ENCODE results near the gene SCYGR6. TPM values are rescaled to one million over a fixed set of nuclear protein-coding genes. Genes with fewer than 3 reads are reported as not detected.
A peak's percentile ranks its signal among the peaks of the same experiment; 100 is the strongest.

The SCYGR6 gene
- total RNA-seq, 2 donors from 2014 or later = not detected

- intact Hi-C loops (cut with DNase I) = no loop called here
- no peak for TF ChIP-seq CTCF (IDR thresholded peaks at IDR 0.05)
- Histone ChIP-seq H3K9me3 (no peaks in the 10 kb centered on the region), H3K4me3 (no peak overlapping the region), H3K4me1 (no peaks in the 10 kb centered on the region), H3K36me3 (no peaks in the 10 kb centered on the region), H3K27ac (no peak overlapping the region), H3K27me3 (no peaks in the 10 kb centered on the region), H3K9ac (ENCODE audit: low read depth in 2 of 2, low read length in 2 of 2) (no peak overlapping the region)
- no peak for DNase-seq
Measured at GRCh38 chr2:227720680-227721079, 3.9 kb downstream of the SCYGR6 start.

DNA sequence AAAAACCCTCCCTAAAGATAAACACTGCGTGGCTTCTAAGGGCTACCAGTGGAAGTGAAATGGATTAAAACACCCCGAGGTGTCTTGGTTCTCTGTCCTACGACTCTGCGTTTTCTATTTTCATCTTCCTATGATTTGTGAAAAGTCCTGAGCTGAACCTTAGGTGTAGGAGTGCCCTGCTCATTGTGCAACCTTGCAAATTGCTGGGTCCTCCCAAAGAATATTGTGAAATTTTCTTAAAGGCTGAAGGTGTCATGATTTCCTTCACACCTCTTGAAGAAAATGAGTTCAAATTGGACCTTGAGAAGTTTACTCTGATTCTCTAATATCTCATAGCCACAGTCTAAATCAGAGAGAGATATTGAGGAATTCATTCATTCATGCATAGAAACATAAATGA is 4.9 kb downstream of the SCYGR6 start:
- Histone ChIP-seq H3K27me3 (no peaks in the 10 kb centered on the region), H3K9ac (ENCODE audit: low read depth in 2 of 2, low read length in 2 of 2) (no peak overlapping the region), H3K9me3 (no peaks in the 10 kb centered on the region), H3K27ac (no peak overlapping the region), H3K36me3 (no peaks in the 10 kb centered on the region), H3K4me1 (no peaks in the 10 kb centered on the region), H3K4me3 (no peak overlapping the region)
- intact Hi-C loops (cut with DNase I) = no loop called here
- TF ChIP-seq CTCF (IDR thresholded peaks at IDR 0.05) = no peak
- DNase-seq = no peak

DNA sequence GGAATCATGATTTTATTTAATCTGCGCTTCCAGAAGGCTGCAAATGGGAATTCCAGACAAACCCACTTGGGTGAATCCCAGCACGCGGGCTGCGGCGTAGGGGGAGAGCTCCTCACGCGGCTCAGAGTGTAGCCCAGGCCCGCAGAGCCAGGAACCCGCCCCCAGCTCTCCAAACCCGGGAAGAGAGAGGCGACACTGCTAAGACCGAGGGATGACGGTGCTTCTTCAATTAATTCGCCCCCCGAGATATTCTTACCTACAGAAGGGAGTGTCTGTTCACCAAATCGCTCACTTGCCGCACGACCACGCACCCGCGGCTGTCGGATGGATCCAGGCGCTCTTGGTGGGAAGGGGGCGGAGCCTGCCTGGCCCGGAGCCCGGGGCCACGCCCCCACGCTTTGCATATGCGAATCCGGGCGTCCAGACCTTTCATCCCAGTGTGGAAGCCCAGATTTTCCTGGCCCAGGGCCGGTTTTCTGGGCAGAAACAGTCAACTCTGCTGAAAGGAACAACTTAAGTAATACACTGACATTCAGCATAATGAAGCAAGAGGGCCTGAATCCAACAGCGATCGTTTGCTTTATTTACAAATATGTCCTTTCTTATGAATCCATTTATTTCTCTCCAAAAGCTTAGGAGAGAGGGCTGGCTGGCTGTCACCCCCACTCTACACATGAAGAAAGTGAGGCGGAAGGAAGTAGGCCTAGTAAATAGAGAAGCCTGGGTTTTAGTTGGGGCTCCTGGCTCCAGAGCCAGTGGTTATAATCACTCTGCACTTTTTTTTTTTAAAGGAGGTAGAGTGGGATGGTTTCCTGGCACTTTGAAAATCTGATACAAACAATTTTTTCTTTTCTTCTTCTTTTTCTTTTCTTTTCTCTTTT is 6.6 kb downstream of the SCYGR6 start, which contains the start of gene SLC19A3:
SLC19A3 (minus strand) TSS at position 342 of the 881 bp plus-strand sequence. CDS start 15,710 bp downstream, outside the sequence.
- intact Hi-C loops (cut with DNase I) = no loop called here
- Histone ChIP-seq H3K9me3 (no peaks in the 10 kb centered on the region), H3K4me1 (no peaks in the 10 kb centered on the region), H3K27ac (peak within 1 kb of the TSS; percentile 43), H3K27me3 (no peaks in the 10 kb centered on the region), H3K9ac (ENCODE audit: low read depth in 2 of 2, low read length in 2 of 2) (peak within 1 kb of the TSS; percentile 14 to 77), H3K4me3 (peak within 1 kb of the TSS; percentile 49), H3K36me3 (no peaks in the 10 kb centered on the region)
- peak; percentile 95 for DNase-seq
- TF ChIP-seq CTCF (IDR thresholded peaks at IDR 0.05) = no peak

GRCh38 chr2:227716501-227716900 is 8.1 kb downstream of the SCYGR6 start:
- intact Hi-C loops (cut with DNase I) = no loop called here
- TF ChIP-seq CTCF (IDR thresholded peaks at IDR 0.05) = no peak
- H3K4me1 ChIP-seq = no peaks in the 10 kb centered on the region
- H3K36me3 ChIP-seq = no peaks in the 10 kb centered on the region
- no peak overlapping the region for H3K4me3 ChIP-seq
- H3K27me3 ChIP-seq = no peaks in the 10 kb centered on the region
- no peak overlapping the region for H3K27ac ChIP-seq
- no peak for DNase-seq
- H3K9ac ChIP-seq (ENCODE audit: low read depth in 2 of 2, low read length in 2 of 2) = peak overlapping the region in 1 of 2 donors; percentile 34
- H3K9me3 ChIP-seq = no peaks in the 10 kb centered on the region

DNA sequence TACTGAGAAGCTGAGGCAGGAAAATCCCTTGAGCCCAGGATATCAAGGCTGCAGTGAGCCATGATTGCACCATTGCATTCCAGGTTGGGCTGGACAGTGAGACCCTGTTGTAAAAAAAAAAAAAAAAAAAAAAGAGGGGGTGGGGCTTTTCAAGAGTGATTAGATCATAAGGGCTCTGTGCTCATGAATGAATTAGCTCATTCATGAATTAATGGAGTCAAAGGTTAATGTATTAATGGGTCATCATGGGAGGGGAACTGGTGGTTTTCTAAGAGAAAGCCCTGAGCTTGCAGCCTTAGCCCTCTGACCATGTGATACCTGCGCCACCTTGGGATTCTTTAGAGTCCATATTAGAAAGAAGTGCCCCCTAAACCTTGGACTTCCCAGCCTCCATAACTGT is 11.3 kb downstream of the SCYGR6 start:
- TF ChIP-seq CTCF (IDR thresholded peaks at IDR 0.05) = no peak
- Histone ChIP-seq H3K27me3 (no peaks in the 10 kb centered on the region), H3K27ac (no peak overlapping the region), H3K36me3 (no peaks in the 10 kb centered on the region), H3K4me3 (no peak overlapping the region), H3K9ac (ENCODE audit: low read depth in 2 of 2, low read length in 2 of 2) (no peak overlapping the region), H3K9me3 (no peaks in the 10 kb centered on the region), H3K4me1 (no peaks in the 10 kb centered on the region)
- no peak for DNase-seq
- intact Hi-C loops (cut with DNase I) = no loop called here

Measured in colonic mucosa (tissue), 4 donors.